OCI-LY1 (cell line): ENCODE results near the gene ZBTB17.
A peak's percentile ranks its signal among the peaks of the same experiment; 100 is the strongest.
"Not testable (repeated sequence)": the region's sequence is repeated elsewhere in the genome, so short reads cannot be mapped to it uniquely, and the experiment has no call there.

Experiments used
- H2AFZ ChIP-seq: fragments of 200-600 bp; sonication (generic), shearing (Covaris generic); 2 replicates; pipeline ENCODE4 v1.6.0; 2014; ENCODE audit warnings: antibody characterized with exemption, mild to moderate bottlenecking, low read length
- H3F3A ChIP-seq: fragments of 200-600 bp; sonication (generic), shearing (Covaris generic); 2 replicates; pipeline ENCODE4 v1.6.0; 2014; ENCODE audit warnings: mild to moderate bottlenecking, antibody characterized with exemption, low read length, moderate library complexity; ENCODE audit not compliant: insufficient read depth
- H3K27ac ChIP-seq: fragments of 200-600 bp; sonication (generic); 2 replicates; pipeline ENCODE4 v1.5.1; 2014; ENCODE audit warnings: low read length, mixed run types, mild to moderate bottlenecking, low read depth; ENCODE audit not compliant: poor library complexity, severe bottlenecking
- H3K27me3 ChIP-seq: fragments of 200-600 bp; sonication (generic); 2 replicates; pipeline ENCODE4 v1.6.0; 2014; ENCODE audit warnings: antibody characterized with exemption, mild to moderate bottlenecking, low read length, moderate library complexity; ENCODE audit not compliant: insufficient read depth
- H3K36me3 ChIP-seq: fragments of 200-600 bp; sonication (generic); 2 replicates; pipeline ENCODE4 v1.6.1; 2014; ENCODE audit warnings: mild to moderate bottlenecking, antibody characterized with exemption, low read length, moderate library complexity, mixed read lengths; ENCODE audit not compliant: insufficient read depth
- H3K4me1 ChIP-seq: fragments of 200-600 bp; sonication (generic); 2 replicates; pipeline ENCODE4 v1.5.1; 2014; ENCODE audit warnings: mild to moderate bottlenecking, low read length, moderate library complexity; ENCODE audit not compliant: insufficient read depth, severe bottlenecking
- H3K4me2 ChIP-seq: fragments of 200-600 bp; sonication (generic), shearing (Covaris generic); 2 replicates; pipeline ENCODE4 v1.6.1; 2014; ENCODE audit warnings: low read length
- H3K4me3 ChIP-seq: fragments of 200-600 bp; sonication (generic); 2 replicates; pipeline ENCODE4 v1.5.1; 2014; ENCODE audit warnings: low read length, low read depth, mild to moderate bottlenecking, mixed read lengths; ENCODE audit not compliant: poor library complexity, severe bottlenecking
- H3K79me2 ChIP-seq: fragments of 200-600 bp; shearing (Covaris generic); 2 replicates; pipeline ENCODE4 v1.6.1; 2016; ENCODE audit warnings: mixed run types, low read length, mixed read lengths; ENCODE audit not compliant: insufficient read depth
- H3K9ac ChIP-seq: fragments of 200-600 bp; sonication (generic), shearing (Covaris generic); 2 replicates; pipeline ENCODE4 v1.6.1; 2014; ENCODE audit warnings: mild to moderate bottlenecking, low read length, mixed read lengths
- H3K9me2 ChIP-seq: fragments of 200-600 bp; sonication (generic), shearing (Covaris generic); 2 replicates; pipeline ENCODE4 v1.6.1; 2014; ENCODE audit warnings: low read depth, mild to moderate bottlenecking, low read length, mixed read lengths
- H3K9me3 ChIP-seq: fragments of 200-600 bp; shearing (Covaris generic); 2 replicates; pipeline ENCODE4 v1.6.1; 2014; ENCODE audit warnings: low read length, mixed read lengths
- H4K20me1 ChIP-seq: fragments of 200-600 bp; sonication (generic), shearing (Covaris generic); 2 replicates; pipeline ENCODE4 v1.6.0; 2016; ENCODE audit warnings: mild to moderate bottlenecking, low read length; ENCODE audit not compliant: insufficient read depth
- EZH2 ChIP-seq: fragments of 200-600 bp; sonication (generic), shearing (Covaris generic); IDR thresholded peaks from 2 replicates; pipeline ENCODE4 v1.8.0; 2017; ENCODE audit warnings: borderline replicate concordance, mixed run types, mild to moderate bottlenecking, antibody characterized with exemption, low read length, moderate library complexity, mixed read lengths
- TF ChIP-seq, protein P1 (sequence below): fragments of 200-600 bp; sonication (generic), shearing (Covaris generic); IDR thresholded peaks from 2 replicates; pipeline ENCODE4 v1.5.1; 2017; ENCODE audit warnings: mild to moderate bottlenecking, antibody characterized with exemption, low read length, moderate library complexity, mixed read lengths

ZBTB17 gene

DNA sequence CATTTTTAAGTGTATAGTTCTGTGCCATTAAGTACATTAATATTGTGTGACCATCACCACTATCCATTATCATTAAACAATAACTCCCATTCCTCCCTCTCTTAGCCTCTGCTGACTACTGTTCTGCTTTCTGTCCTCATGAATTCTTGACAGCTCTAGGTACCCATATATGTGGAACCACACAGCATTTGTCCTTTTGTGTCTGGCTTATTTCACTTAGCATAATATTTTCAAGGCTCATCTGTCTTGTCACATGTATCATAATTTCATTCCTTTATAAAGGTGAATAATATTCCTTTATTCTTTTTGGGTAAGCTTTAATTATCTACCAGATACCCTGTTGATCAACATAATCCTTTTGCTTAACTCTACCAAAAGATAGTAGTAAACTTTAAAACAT lies 80.7 kb downstream of the ZBTB17 start:
- Histone ChIP-seq H3K27ac (no peak overlapping the region), H3K4me1 (peaks cover 20% of the 10 kb centered on the region), H3K4me2 (no peak overlapping the region), H2AFZ (no peak overlapping the region), H3F3A (no peaks in the 10 kb centered on the region), H3K27me3 (no peaks in the 10 kb centered on the region), H3K4me3 (no peak overlapping the region), H3K9me2 (no peaks in the 10 kb centered on the region), H3K9me3 (no peaks in the 10 kb centered on the region), H3K79me2 (peaks cover 97% of the 10 kb centered on the region), H3K36me3 (peaks cover 23% of the 10 kb centered on the region; the same call in 1 of the 2 replicates), H3K9ac (no peak overlapping the region), H4K20me1 (no peaks in the 10 kb centered on the region; the same call in 1 of the 2 replicates)
- TF ChIP-seq, protein P1, sequence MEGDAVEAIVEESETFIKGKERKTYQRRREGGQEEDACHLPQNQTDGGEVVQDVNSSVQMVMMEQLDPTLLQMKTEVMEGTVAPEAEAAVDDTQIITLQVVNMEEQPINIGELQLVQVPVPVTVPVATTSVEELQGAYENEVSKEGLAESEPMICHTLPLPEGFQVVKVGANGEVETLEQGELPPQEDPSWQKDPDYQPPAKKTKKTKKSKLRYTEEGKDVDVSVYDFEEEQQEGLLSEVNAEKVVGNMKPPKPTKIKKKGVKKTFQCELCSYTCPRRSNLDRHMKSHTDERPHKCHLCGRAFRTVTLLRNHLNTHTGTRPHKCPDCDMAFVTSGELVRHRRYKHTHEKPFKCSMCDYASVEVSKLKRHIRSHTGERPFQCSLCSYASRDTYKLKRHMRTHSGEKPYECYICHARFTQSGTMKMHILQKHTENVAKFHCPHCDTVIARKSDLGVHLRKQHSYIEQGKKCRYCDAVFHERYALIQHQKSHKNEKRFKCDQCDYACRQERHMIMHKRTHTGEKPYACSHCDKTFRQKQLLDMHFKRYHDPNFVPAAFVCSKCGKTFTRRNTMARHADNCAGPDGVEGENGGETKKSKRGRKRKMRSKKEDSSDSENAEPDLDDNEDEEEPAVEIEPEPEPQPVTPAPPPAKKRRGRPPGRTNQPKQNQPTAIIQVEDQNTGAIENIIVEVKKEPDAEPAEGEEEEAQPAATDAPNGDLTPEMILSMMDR: no peak
- no peak for TF ChIP-seq EZH2

DNA sequence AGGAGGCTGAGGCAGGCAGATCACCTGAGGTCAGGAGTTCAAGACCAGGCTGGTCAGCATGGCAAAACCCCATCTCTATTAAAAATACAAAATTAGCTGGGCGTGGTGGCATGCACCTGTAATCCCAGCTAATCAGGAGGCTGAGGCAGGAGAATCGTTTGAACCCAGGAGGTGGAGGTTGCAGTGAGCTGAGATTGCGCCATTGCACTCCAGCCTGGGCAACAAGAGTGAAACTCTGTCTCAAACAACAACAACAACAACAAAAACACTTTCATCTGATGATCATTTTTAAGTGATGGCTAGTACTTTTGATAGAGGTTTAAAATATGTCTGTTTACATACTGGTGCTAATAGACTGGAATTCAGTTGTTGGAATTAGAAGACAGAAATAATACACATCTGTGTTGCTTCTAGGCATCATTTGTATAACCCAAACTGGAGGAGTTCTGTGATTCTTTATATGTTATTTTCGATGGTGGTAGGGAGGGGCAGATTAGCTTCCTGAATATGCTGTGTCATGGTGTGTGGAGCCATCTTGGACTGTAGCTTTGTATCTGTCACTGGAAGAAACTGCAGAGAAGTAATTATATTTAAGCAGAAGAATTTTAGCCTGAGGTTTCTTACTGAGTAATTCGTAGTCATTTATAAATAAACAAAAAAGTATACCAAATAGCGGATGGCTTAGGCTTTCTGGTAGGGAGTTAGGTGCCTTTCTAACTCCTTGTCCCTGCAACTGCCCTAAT lies 82.9 kb downstream of the ZBTB17 start:
- peak overlapping the region; percentile 51 for H3K27ac ChIP-seq
- not testable (repeated sequence) for H3F3A ChIP-seq, H3K4me3 ChIP-seq, H3K9ac ChIP-seq, H3K9me2 ChIP-seq, H3K27me3 ChIP-seq, H3K4me2 ChIP-seq, H3K9me3 ChIP-seq, H4K20me1 ChIP-seq, H2AFZ ChIP-seq
- peaks cover 97% of the 10 kb centered on the region for H3K79me2 ChIP-seq
- H3K36me3 ChIP-seq: peaks cover 26% of the 10 kb centered on the region; the same call in 1 of the 2 replicates
- peaks cover 15% of the 10 kb centered on the region for H3K4me1 ChIP-seq
